Measurements from ENCODE around the gene MVK. TPM values are rescaled to one million over a fixed set of nuclear protein-coding genes. Genes with fewer than 3 reads are reported as not detected.

Gene MVK
- total and polyA plus RNA-seq, 2 donors (not counting 1 experiment from before 2014, with no cell fraction given), result 18.8 to 22.1 TPM

- Histone ChIP-seq H4K20me1 (ENCODE audit: control insufficient read depth, extremely low read depth, insufficient read depth, low read length) (no peaks in the 10 kb centered on the region), H3K9ac (ENCODE audit: insufficient read depth, low read length) (no peak overlapping the region), H3K27me3 (ENCODE audit: control insufficient read depth, insufficient read depth, low read length) (no peaks in the 10 kb centered on the region), H3K4me2 (ENCODE audit: extremely low read depth, insufficient read depth, low read length) (no peak overlapping the region), H3K4me1 (ENCODE audit: control insufficient read depth, extremely low read depth, insufficient read depth, low read length) (no peaks in the 10 kb centered on the region), H3K4me3 (replicated peaks in 1 of 4; ENCODE audit: control extremely low read depth in 1 of 4, insufficient read depth in 1 of 4, low read depth in 3 of 4, low read length in 4 of 4) (no peak overlapping the region), H3K79me2 (ENCODE audit: control insufficient read depth, insufficient read depth, low read length) (no peaks in the 10 kb centered on the region), H3K36me3 (ENCODE audit: control insufficient read depth, insufficient read depth, low read length) (peaks cover 14% of the 10 kb centered on the region), H3K9me3 (ENCODE audit: control insufficient read depth, insufficient read depth, low read depth, low read length) (no peaks in the 10 kb centered on the region), H3K27ac (ENCODE audit: insufficient read depth, low read length) (no peak overlapping the region), H2AFZ (ENCODE audit: low read length) (no peak overlapping the region)
- TF ChIP-seq EZH2 (IDR thresholded peaks at IDR 0.05; ENCODE audit: low read length, missing control alignments) (no peak), CTCF (conservative IDR thresholded peaks at IDR 0.05 in 1 of 2, IDR thresholded peaks at IDR 0.05 in 1 of 2; ENCODE audit: low read depth in 1 of 2, low read length in 2 of 2) (no peak)
- DNase-seq (ENCODE audit: low read depth in 2 of 2), result no peak
Observed at GRCh38 chr12:109580684-109581333, 7.2 kb downstream of the MVK start.

- H3K9ac ChIP-seq (ENCODE audit: insufficient read depth, low read length), result no peak overlapping the region
- no peak for DNase-seq (ENCODE audit: low read depth in 2 of 2)
Observed at GRCh38 chr12:109581334-109581691, 7.7 kb downstream of the MVK start.

GRCh38 chr12:109581856-109582255 lies 8.3 kb downstream of the MVK start:
- no peaks in the 10 kb centered on the region for H3K9me3 ChIP-seq (ENCODE audit: control insufficient read depth, insufficient read depth, low read depth, low read length)
- no peaks in the 10 kb centered on the region for H4K20me1 ChIP-seq (ENCODE audit: control insufficient read depth, extremely low read depth, insufficient read depth, low read length)
- DNase-seq (ENCODE audit: low read depth in 2 of 2), result peak; percentile 66 to 69
- H3K27me3 ChIP-seq (ENCODE audit: control insufficient read depth, insufficient read depth, low read length), result no peaks in the 10 kb centered on the region
- no peak overlapping the region for H3K9ac ChIP-seq (ENCODE audit: insufficient read depth, low read length)
- TF ChIP-seq EZH2 (IDR thresholded peaks at IDR 0.05; ENCODE audit: low read length, missing control alignments), result no peak
- TF ChIP-seq CTCF (conservative IDR thresholded peaks at IDR 0.05 in 1 of 2, IDR thresholded peaks at IDR 0.05 in 1 of 2; ENCODE audit: low read depth in 1 of 2, low read length in 2 of 2), result no peak
- no peaks in the 10 kb centered on the region for H3K79me2 ChIP-seq (ENCODE audit: control insufficient read depth, insufficient read depth, low read length)
- H3K36me3 ChIP-seq (ENCODE audit: control insufficient read depth, insufficient read depth, low read length), result peaks cover 13% of the 10 kb centered on the region
- no peak overlapping the region for H3K27ac ChIP-seq (ENCODE audit: insufficient read depth, low read length)
- no peak overlapping the region for H3K4me3 ChIP-seq (replicated peaks in 1 of 4; ENCODE audit: control extremely low read depth in 1 of 4, insufficient read depth in 1 of 4, low read depth in 3 of 4, low read length in 4 of 4)
- H2AFZ ChIP-seq (ENCODE audit: low read length), result no peak overlapping the region
- no peak overlapping the region for H3K4me2 ChIP-seq (ENCODE audit: extremely low read depth, insufficient read depth, low read length)
- no peaks in the 10 kb centered on the region for H3K4me1 ChIP-seq (ENCODE audit: control insufficient read depth, extremely low read depth, insufficient read depth, low read length)

More at GRCh38 chr12:109581334-109581691, 7.7 kb downstream of the MVK start:
- no peaks in the 10 kb centered on the region for H3K27me3 ChIP-seq (ENCODE audit: control insufficient read depth, insufficient read depth, low read length)
- H3K4me3 ChIP-seq (replicated peaks in 1 of 4; ENCODE audit: control extremely low read depth in 1 of 4, insufficient read depth in 1 of 4, low read depth in 3 of 4, low read length in 4 of 4), result no peak overlapping the region
- no peak overlapping the region for H2AFZ ChIP-seq (ENCODE audit: low read length)
- H3K4me2 ChIP-seq (ENCODE audit: extremely low read depth, insufficient read depth, low read length), result no peak overlapping the region
- no peaks in the 10 kb centered on the region for H3K79me2 ChIP-seq (ENCODE audit: control insufficient read depth, insufficient read depth, low read length)
- H4K20me1 ChIP-seq (ENCODE audit: control insufficient read depth, extremely low read depth, insufficient read depth, low read length), result no peaks in the 10 kb centered on the region
- H3K4me1 ChIP-seq (ENCODE audit: control insufficient read depth, extremely low read depth, insufficient read depth, low read length), result no peaks in the 10 kb centered on the region
- H3K27ac ChIP-seq (ENCODE audit: insufficient read depth, low read length), result no peak overlapping the region
- no peak for TF ChIP-seq EZH2 (IDR thresholded peaks at IDR 0.05; ENCODE audit: low read length, missing control alignments)
- no peak for TF ChIP-seq CTCF (conservative IDR thresholded peaks at IDR 0.05 in 1 of 2, IDR thresholded peaks at IDR 0.05 in 1 of 2; ENCODE audit: low read depth in 1 of 2, low read length in 2 of 2)
- H3K36me3 ChIP-seq (ENCODE audit: control insufficient read depth, insufficient read depth, low read length), result peaks cover 13% of the 10 kb centered on the region
- H3K9me3 ChIP-seq (ENCODE audit: control insufficient read depth, insufficient read depth, low read depth, low read length), result no peaks in the 10 kb centered on the region

Measured in fibroblast of lung (primary cell).